HG03135 (cell line): ENCODE measurements around the gene ABCD1.
"Not testable (repeated sequence)": the region's sequence is repeated elsewhere in the genome, so short reads cannot be mapped to it uniquely, and the experiment has no call there.

Experiments used
- ATAC-seq: cut with Tn5 transposase; IDR thresholded peaks from one replicate; pipeline ENCODE4 v1.9.1; 2021; ENCODE audit warnings: mild to moderate bottlenecking, moderate library complexity; ENCODE audit not compliant: unreplicated experiment

Gene ABCD1

DNA sequence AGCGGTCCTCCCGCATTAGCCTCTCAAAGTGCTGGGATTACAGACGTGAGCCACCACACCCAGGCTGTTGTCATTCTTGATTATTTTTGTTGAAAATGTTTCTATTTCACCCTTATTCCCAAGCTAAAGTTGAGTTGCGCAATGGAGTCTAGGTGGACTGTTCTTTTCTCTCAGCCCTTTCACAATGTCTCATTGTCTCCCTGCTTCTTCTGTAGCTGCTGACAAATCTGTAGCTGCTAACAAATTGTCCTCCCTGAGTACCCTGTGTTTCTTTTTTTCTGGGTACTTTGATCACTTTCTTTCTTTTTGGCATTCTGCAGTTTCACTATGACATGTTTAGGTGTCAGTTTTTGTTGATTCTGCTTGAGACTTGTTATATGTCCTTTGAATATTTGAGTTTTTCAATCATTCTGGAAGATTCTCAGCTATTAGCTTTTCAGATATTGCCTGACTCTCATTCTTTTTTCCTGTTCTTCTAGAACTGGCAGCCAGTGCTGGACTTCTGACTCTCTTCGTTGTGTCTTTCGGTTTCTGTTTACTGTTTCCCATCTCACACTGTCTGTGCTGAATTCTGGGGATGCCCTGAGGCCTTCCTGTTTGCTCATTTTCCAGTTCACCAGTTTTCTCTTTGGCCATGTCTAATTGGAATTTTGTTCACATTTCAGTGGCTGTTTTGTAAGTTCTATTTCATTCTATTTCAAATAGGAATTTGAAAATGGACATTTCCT, 6.6 kb downstream of the ABCD1 start:
- no peak for ATAC-seq

DNA sequence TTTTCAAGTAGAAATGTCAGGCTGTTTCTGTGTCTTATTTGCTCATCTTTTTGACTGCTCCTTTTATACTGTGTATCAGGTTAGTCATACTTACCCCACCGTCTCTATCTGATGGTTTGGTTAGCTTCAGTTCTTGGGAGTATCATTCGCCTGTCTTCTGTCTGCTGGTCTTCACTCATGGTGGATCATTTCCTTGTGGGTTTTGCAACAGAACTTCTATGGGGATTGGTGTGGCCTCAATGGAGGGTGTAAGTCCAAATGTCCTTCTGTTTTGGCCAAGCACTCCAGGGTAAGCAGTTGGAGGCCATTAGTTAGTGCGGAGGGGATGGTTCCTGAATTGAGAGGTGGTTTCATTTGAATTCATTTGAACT, 7.2 kb downstream of the ABCD1 start:
- no peak for ATAC-seq

DNA sequence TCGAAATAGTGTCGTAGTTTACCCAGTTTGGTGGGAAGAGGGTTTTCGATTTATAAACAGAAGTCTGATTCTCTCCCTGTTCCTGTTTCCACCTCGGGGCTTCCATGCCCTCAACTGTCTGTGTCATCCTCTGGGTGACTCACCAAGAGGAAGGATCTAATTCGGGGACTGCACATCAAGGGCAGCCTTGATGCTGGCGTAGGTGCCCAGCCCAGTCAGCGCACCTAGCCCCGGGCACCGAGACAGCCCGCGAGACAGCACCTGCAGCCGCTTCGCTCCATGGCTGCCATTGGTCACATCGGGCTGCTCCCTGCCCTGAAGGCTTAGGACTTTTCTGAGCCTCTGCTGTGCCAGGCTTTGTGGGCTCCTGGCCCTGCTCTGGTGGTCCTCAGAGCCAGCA, 7.7 kb downstream of the ABCD1 start:
- ATAC-seq = no peak

DNA sequence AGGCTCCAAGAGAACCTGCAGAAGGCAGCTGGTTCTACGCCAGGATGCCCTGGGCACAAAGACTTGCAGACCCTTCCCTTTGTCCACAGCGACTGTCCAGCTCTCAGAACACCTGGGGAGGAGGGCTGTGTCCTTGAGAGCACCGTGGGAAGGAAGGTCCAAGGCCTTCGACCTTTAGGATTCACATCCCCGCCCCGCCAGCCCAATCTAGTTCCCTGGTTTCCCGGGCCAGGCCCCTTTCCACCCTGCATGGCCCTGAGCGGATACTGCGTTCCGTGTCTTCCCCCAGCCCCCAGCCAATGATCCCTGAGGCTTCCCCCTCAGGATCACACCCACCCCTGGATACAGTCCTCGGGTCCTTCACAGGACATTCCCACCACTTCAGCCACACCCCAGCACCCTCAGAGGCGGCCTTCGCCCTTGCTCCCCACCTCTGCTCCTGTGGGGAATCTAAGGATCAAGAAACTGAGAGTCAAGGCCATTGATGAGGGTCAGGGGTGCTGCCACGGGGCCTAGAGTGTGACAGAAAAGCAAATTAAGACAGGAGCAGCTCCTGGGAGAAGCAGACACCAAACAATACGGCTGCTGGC, 9.1 kb downstream of the ABCD1 start:
- ATAC-seq = no peak

DNA sequence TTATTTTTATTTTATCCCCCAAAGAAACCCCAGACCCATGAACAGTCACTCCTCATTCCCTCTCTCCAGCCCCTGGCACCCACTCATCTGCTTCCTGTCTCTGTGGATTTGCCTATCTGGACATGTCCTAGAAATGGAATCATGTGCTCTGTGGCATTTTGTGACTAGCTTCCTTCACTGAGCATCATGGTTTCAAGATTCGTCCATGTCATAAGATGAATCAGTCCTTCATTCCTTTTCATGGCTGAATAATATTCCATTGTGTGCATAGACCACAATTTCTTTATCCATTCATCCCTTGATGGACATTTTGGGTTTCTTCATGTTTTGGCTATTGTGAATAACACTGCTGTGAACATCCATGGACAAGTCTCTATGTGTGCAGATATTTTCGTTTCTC, 10.2 kb downstream of the ABCD1 start:
- ATAC-seq = no peak

DNA sequence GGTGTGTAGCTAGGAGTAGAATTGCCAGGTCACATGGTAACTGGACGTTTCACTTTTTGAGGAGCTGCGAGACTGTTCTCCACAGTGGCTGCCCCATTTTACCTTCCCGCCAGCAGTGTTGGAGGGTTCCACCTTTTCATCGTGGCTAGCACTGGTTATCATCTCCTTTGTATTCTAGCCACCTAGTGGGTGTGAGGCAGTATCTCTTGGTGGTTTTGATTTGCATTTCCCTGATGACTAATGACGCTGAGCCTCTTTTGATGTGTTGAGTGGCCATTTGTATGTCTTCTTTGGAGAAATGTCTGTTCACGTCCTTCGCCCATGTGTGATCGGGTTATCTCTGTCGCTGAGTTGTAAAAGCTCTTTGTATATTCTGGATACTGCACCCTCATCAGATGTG, 10.6 kb downstream of the ABCD1 start:
- ATAC-seq = no peak

DNA sequence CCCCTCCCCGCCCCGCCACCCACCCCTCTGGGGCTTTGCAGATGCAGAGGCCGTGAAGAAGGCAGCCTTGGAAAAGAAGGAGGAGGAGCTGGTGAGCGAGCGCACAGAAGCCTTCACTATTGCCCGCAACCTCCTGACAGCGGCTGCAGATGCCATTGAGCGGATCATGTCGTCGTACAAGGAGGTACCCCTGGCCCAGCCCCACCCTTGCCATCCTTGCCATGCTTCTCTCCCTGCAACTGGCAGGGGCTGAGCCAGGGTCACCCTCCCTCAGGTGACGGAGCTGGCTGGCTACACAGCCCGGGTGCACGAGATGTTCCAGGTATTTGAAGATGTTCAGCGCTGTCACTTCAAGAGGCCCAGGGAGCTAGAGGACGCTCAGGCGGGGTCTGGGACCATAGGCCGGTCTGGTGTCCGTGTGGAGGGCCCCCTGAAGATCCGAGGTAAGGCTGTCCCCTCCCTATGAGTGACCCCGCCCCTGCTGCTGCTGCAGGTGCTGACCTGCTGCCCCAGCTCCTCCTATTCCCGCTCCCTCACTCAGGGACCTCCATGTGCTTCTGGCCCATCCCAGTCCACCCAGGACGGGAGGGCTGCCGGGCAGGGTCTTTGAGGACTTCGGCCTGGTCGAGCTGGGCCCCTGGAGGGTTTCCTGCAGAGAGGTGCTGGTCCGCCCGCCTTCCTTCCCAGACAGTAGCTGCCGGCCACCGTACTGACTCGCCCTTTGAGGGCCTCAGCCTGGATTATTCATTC, 11.6 kb downstream of the ABCD1 start:
- ATAC-seq = no peak

DNA sequence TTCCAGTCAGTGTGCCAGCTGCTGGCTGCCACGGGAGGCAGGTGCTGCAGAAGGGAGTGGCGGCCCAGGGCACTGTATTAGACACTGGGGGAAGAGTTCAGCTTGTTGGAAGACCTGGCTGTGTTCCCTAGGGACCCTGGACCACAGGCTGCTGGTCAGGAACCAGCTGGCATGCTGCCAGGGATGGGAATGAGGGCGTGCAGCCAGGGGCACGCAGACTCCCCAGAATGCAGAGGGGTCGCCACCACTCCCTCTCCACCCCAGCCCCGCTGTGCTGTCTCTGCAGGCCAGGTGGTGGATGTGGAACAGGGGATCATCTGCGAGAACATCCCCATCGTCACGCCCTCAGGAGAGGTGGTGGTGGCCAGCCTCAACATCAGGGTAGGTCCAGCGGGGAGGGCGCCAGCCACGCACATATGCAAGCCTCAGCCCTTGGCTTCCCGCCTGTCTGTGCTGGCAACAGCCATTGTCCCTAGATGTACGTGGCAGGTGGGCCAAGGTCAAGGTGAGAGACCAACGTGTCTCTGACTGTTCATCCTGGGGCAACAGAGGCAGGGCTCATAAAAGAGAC, 12.3 kb downstream of the ABCD1 start:
- no peak for ATAC-seq

DNA sequence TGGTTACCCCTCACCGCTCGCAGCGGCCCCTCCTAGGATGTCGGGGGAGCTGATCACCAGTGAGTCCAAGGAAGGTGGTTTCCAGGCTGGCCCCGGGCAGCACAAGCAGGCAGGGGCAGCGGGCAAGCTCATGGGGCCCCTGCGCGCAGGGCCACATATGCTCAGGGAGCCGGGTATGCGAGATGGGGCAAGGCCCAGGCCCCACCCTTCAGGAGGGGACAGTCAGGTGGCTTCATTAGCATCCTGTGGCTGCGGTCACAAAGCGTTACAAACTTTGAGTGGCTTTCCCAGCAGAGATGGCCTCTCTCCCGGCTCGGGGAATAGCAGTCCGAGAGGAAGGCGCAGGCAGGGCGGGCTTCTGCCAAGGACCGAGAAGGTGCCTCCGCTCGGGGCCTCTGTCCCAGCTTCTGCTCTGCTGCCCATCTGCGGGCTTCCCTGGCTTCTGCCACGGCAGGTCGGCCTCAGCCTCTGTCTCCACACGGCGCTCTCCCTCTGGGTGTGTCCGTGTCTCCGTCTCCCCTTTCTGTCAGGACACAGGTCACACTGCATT, 13.5 kb downstream of the ABCD1 start:
- ATAC-seq = no peak

DNA sequence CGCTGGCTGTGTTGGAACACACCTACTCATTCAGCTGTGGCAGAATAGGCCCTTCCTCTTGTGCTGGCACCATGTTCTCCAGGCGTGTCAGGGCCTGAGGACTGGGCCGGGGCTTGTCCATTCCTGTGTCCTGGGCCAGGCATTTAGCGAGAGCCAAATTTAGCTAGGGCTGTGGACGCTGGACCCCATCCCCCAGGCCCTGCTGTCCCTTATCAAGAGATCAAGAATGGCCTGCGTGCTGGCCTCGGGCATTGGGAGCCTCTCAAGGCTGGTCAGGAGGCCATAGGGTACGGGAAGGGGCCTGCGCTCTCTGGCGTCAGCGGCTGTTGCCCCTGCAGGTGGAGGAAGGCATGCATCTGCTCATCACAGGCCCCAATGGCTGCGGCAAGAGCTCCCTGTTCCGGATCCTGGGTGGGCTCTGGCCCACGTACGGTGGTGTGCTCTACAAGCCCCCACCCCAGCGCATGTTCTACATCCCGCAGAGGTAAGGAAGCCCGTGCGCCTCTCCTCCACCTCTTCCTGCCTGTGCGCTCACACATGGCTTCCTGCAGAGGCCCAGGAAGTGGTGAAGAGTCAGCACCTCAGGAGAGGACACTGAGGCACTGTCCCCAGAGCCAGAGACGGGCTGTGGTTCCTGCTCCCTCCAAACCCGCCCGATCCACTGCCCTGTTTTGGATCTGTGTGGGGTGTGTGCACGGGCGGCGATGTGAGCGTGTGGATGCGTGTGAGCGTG, 15.3 kb downstream of the ABCD1 start:
- ATAC-seq = no peak

DNA sequence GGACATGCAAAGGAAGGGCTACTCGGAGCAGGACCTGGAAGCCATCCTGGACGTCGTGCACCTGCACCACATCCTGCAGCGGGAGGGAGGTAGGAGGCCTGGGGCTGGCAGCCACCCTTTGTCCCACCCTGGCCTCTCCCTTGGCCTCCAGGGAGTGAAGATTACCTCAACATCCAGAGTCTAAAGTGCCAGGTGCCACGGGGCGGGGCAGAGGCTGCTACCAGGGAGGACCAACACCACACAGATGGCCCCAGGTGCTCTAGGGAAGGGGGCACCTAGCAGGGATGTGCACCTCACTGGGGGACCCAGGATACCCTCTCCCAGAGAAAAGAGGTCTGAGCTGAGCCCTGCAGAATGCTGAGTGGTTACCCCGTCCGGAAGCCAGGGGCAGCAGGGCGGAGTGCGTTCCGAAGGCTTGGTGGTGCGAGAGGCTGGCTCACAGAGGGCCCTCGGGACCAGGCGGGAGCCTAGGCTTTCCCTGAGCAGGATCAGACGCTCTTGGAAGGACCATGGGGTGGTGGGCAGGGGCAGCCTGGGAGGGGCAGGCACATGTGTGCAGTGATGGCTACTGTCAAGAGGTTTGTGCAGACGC, 16.1 kb downstream of the ABCD1 start:
- ATAC-seq = no peak

DNA sequence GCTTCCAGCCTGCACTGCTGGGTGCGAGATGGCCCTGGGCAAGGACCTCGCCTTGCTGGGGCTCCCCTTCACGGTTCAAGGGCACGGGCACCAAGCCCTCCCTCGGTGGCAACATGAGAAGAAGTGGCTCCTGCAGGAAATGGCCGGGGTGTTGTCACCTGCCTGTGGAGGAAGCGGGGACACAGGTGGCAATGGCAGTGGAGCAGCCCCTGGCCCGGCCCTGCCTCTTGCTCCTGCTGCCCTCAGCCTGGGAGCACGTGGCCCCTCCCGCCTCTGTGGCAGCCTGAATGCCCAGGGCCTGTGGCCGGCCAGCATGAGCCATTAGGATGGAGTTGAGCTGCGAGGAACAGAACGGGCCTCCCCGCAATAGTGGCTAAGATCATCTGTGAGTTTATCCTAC, 16.8 kb downstream of the ABCD1 start:
- no peak for ATAC-seq

DNA sequence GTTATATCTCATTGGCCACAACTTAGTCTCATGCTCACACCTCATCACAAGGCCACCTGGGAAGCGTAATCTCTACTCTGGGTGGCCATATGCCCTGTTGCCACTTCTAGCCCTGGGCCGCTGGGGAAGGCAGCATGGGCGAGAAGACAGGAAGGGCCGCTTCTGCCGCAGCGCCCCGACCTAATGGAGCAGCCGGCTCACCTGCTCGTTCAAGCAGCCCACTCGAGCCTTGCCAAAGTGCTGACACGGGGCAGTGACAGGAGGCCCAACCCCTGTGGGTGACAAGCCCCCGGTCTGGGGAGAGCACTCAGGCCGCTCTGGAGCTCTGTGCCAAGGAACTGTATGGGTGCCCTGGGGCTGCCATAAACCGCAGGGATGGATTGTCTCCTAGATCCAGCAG, 17.5 kb downstream of the ABCD1 start:
- not testable (repeated sequence) for ATAC-seq

DNA sequence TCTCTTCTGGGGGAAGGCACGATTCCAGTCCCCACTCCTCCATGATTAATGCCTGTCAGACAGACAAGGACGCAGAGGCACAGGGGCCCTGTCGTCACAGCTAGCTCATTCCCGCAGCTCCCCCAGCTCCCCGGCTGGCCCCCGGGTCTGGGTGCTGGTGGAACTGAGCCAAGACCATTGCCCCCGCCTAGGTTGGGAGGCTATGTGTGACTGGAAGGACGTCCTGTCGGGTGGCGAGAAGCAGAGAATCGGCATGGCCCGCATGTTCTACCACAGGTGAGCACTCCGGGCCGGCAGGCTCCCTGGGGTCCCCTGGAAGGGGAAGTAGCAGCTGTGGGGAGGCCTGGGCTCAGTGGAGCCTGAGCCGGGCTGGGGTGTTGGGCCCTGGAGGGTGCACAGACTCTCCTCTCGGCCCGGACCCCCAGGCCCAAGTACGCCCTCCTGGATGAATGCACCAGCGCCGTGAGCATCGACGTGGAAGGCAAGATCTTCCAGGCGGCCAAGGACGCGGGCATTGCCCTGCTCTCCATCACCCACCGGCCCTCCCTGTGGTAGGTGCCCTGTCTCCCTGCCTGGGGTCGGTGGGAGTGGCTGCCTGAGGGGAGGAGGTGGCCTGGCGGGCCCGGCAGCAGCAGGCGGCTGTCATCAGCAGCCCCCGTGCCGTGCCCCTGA, 18.3 kb downstream of the ABCD1 start:
- not testable (repeated sequence) for ATAC-seq

DNA sequence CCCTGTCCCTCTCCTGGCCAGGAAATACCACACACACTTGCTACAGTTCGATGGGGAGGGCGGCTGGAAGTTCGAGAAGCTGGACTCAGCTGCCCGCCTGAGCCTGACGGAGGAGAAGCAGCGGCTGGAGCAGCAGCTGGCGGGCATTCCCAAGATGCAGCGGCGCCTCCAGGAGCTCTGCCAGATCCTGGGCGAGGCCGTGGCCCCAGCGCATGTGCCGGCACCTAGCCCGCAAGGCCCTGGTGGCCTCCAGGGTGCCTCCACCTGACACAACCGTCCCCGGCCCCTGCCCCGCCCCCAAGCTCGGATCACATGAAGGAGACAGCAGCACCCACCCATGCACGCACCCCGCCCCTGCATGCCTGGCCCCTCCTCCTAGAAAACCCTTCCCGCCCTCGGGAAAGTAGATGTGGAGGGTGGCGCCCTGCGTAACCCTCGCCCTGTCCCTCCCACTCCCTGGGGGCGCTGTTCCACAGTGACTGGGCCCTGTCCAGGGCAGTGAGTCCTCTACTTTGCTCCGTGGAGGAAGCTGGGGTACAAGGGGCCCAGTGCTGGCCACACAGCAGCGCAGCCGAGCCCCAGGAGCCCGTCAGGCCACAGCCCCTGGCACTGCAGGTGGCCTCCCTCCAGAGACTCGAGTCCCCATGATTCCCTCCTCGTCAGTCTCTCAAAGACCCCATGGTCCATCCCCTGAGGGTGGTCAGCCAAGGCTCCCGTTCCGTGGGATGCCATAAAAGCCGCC, 19.0 kb downstream of the ABCD1 start:
- not testable (repeated sequence) for ATAC-seq

DNA sequence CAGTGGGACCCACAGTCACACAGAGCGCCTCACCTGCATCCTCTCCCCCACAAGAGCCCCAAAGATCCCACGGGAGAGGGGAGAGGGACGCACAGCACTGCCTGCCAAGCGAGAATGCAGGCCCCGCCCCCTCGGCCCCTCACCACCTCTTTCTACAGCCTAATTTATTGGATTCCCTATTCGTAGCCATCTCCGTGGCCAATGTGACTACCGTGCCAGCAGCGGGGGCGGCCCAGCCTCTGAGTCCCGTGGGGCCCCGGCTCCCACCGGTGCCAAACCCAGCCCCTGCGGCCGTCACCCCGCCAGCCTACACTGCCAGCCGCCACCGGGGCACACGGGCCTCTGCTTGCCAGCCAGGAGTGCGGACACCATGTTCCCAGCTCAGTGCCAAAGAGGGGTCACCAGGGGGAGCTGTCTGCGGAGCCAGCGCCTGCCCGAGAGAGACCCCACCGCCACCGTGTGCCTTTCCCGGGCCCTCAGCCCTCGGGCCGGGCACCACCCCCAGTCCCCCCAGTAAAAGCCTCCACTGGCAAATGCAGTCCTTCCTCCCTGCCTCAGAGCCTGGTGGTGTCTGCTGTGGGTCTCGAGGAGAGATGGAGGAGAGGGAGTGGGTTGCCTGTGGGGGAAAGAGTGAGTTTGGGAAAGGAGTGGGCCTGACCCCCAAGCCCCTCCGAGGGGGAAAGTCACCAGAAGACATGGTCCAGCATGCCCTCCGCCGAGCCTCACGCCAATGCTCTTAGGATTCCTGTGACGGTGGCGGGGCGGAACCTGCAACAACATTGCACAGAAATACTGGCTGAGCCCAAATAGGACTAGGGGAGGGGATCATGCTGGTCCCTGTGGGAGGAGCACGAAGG, 19.8 kb downstream of the ABCD1 start:
- no peak for ATAC-seq

DNA sequence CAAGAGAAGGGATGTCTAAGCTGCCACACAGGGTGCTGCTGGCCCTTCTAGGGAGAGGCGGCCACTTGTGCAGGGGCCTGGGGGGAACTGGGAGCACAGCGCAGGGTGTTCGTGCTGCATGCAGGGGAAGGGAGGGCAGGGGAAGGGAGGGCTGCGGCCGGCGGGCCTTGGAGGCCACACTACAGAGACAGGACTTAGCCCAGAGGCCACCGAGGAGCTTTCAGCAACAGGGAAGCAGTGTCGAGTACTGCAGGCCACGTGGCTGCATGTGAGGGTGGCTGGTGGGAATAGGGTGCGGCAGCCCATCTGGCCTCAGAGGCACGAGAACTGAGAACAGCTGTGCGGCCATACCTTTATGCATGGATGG, 20.4 kb downstream of the ABCD1 start:
- ATAC-seq = not testable (repeated sequence)

DNA sequence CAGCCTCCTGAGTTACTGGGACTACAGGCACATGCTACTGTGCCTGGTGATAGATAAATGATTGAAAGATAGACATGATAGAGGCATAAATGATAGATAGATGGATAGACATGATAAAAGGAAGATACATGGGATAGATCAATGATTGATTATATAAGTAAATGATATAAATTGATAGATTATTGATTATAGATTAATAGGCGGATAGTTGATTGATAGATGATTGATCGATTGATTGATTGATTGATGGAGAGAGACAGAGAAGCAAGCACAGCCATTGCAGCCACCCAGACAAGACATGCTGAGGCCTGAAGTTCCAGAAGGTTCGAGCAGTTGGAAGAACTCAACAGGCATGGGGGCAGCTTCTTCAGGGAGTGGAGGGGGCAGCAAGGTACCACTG, 21.7 kb downstream of the ABCD1 start:
- no peak for ATAC-seq
